Measurements from ENCODE around the gene PLSCR5. TPM values are rescaled to one million over a fixed set of nuclear protein-coding genes. Genes with fewer than 3 reads are reported as not detected.

Gene PLSCR5
- total RNA-seq, 2 donors from 2014 or later = not detected

- no peak overlapping the region for H3K4me3 ChIP-seq
- no peak overlapping the region for H3K27ac ChIP-seq
These were observed 55.0 kb downstream of the PLSCR5 start for GRCh38 chr3:146550070-146550615.

DNA sequence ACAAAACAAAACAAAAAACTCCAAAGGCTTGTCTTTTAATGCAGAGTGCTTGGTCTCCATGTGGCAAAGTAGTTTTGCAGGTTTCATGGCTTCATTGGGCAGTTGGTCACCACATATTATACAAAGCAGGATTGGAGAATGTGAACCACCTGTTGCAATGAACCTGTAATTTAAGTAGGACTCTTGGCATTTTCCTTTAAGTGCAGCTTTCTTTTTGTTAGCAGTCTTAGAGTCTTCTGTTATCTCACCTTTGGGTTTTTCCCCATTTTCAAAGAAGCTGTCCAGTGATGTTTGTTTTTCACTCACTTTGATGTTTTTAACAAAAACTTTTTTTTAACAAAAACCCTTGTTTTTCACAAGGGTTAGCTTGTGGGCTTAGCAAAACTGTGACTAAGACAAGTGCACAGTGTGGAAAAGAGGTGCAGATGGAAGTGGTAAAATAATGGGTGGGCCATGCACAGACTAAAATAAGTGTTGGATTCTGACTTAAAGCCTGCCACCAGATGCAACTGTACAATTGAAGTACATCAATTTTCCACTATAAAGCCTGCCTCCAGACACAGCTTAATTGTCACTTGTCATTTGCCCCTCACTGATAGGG, 57.8 kb downstream of the PLSCR5 start:
- no peak for DNase-seq (ENCODE audit: low spot score)

More at GRCh38 chr3:146550070-146550615, 55.0 kb downstream of the PLSCR5 start:
- no peak for TF ChIP-seq CTCF (IDR thresholded peaks at IDR 0.05)
- H3K27me3 ChIP-seq = no peaks in the 10 kb centered on the region
- DNase-seq (ENCODE audit: low spot score) = no peak
- H3K9me3 ChIP-seq = no peaks in the 10 kb centered on the region
- no peaks in the 10 kb centered on the region for H3K36me3 ChIP-seq
- no peaks in the 10 kb centered on the region for H3K4me1 ChIP-seq

DNA sequence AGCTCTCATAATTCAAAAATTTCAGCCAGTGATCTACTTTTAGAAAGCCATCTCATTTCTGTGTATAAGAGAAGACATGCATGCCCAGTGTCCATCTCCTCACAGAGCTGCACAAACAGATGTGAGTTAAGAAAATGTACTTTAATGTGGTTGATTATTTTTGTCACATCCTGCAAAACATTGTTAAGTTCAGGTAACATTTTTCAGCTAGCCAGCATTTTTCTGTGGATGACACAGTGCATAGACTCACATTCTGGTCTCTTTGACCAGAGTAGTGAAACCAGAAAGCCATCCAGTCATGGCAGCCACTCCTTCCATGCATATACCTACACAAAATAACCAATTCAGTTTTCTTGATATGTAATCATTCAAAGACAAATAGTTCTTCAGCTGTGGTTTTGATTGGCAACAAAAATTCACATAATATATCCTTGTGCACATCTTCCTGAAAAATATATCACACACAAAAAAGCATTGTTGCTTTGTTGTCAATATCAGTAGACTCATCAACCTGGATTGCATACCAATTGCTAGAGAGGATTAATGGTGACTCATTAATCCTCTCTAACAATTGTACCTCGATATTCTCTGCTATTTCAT, 58.7 kb downstream of the PLSCR5 start:
- no peak for TF ChIP-seq CTCF (IDR thresholded peaks at IDR 0.05)
- Histone ChIP-seq H3K36me3 (no peaks in the 10 kb centered on the region), H3K4me3 (no peak overlapping the region), H3K27me3 (no peaks in the 10 kb centered on the region), H3K9me3 (no peaks in the 10 kb centered on the region), H3K4me1 (peaks cover 0 to 12% of the 10 kb centered on the region in 2 donors), H3K27ac (no peak overlapping the region)
- DNase-seq (ENCODE audit: low spot score) = no peak

More for the DNA sequence above, 57.8 kb downstream of the PLSCR5 start:
- H3K4me3 ChIP-seq = no peak overlapping the region
- no peaks in the 10 kb centered on the region for H3K9me3 ChIP-seq
- H3K27me3 ChIP-seq = no peaks in the 10 kb centered on the region
- no peaks in the 10 kb centered on the region for H3K36me3 ChIP-seq
- peaks cover 0 to 4% of the 10 kb centered on the region in 2 donors for H3K4me1 ChIP-seq
- TF ChIP-seq CTCF (IDR thresholded peaks at IDR 0.05) = no peak
- H3K27ac ChIP-seq = no peak overlapping the region

- Histone ChIP-seq H3K4me3 (peak overlapping the region; percentile 72 to 80), H3K4me1 (peaks cover 0 to 26% of the 10 kb centered on the region in 2 donors), H3K9me3 (no peaks in the 10 kb centered on the region), H3K27me3 (no peaks in the 10 kb centered on the region), H3K27ac (peak overlapping the region; percentile 94 to 98), H3K36me3 (no peaks in the 10 kb centered on the region)
- no peak for TF ChIP-seq CTCF (IDR thresholded peaks at IDR 0.05)
- no peak for DNase-seq (ENCODE audit: low spot score)
These were observed 60.1 kb downstream of the PLSCR5 start for GRCh38 chr3:146544929-146545528.

DNA sequence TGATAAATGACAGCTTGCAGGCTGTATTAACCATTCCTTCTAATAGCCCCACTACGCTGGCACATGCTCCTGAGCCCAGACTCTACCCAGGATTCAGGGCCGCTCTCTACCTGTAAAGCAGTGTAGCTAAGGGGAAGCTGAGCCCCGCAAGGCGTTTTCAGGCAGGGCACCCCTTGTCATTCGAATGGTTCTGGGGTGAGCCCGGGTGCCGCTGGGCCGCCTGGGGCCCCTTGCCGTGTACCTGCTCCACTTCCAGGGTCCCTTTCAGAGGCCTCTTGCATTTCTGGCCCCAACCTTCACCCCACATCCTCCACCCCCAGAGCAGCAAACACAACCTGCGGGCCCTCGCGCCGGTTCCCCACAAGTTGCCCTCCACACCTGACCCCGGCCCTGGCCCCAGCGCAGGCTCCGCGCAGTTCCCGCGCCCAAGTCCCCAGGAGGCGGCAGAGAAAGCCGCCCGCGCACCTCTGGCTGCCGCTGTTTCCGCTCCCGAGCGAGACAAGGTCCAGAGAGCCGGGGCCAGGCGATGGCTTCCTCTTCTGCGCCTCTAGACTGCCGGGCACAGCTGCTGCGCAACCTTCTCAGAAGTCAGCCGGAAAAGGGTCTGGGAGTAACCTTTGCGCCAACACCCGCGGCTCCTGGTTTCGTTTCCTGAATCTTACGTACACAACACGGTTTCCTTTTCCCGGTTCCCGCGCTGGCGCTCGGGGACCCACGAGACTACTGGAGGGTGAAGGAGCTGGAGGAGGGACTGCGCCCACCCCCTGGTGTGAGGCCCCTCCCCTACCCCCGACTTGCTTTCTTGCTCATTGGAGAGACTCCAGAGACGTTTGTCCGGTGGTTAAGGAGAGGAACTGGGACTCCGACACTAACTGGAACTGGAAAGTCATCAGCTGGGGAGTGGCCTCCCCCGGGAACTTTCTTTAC, 60.9 kb downstream of the PLSCR5 start, which contains the start of gene PLSCR1:
Gene PLSCR1 (minus strand): TSS at position 606 of the 927 bp plus-strand sequence. CDS start 8,055 bp downstream, outside the sequence.
- TF ChIP-seq CTCF (IDR thresholded peaks at IDR 0.05) = no peak
- Histone ChIP-seq H3K4me3 (peak within 1 kb of the TSS; percentile 72 to 80), H3K27me3 (no peaks in the 10 kb centered on the region), H3K27ac (peak within 1 kb of the TSS; percentile 94 to 98), H3K9me3 (no peaks in the 10 kb centered on the region), H3K4me1 (peaks cover 0 to 32% of the 10 kb centered on the region in 2 donors), H3K36me3 (no peaks in the 10 kb centered on the region)
- peak; percentile 97 for DNase-seq (ENCODE audit: low spot score)
